H9 (cell line): ENCODE data around the gene ABCC11. TPM values are rescaled to one million over a fixed set of nuclear protein-coding genes. Genes with fewer than 3 reads are reported as not detected.

Experiments
- DNase-seq: peaks from one replicate; pipeline ENCODE4 v3.0.0-alpha.2; 2017
- H2AFZ ChIP-seq: one replicate; pipeline ENCODE4 v1.6.1; 2013; ENCODE audit warnings: mild to moderate bottlenecking, low read length, control low read depth, moderate library complexity
- H2AK5ac ChIP-seq: 2 replicates; pipeline ENCODE4 v1.6.1; 2013; ENCODE audit warnings: low read length, control low read depth, mixed read lengths; ENCODE audit not compliant: insufficient read length
- H2BK120ac ChIP-seq: one replicate; pipeline ENCODE4 v1.6.1; 2013; ENCODE audit warnings: low read depth, mild to moderate bottlenecking, low read length, control low read depth, inconsistent platforms; ENCODE audit not compliant: poor library complexity, severe bottlenecking
- H2BK12ac ChIP-seq: 2 replicates; pipeline ENCODE4 v1.6.1; 2013; ENCODE audit warnings: low read length, control low read depth, mixed read lengths, low read depth; ENCODE audit not compliant: insufficient read length
- H2BK15ac ChIP-seq: 2 replicates; pipeline ENCODE4 v1.6.1; 2013; ENCODE audit warnings: low read depth, low read length, control low read depth
- H2BK20ac ChIP-seq: one replicate; pipeline ENCODE4 v1.6.1; 2013; ENCODE audit warnings: low read depth, mild to moderate bottlenecking, low read length, control low read depth, inconsistent platforms; ENCODE audit not compliant: poor library complexity, severe bottlenecking
- H2BK5ac ChIP-seq: 2 replicates; pipeline ENCODE4 v1.6.1; 2013; ENCODE audit warnings: low read length, control low read depth, mixed read lengths; ENCODE audit not compliant: insufficient read length
- H3K14ac ChIP-seq: 2 replicates; pipeline ENCODE4 v1.6.1; 2013; ENCODE audit warnings: low read length, control low read depth; ENCODE audit not compliant: insufficient read depth
- H3K18ac ChIP-seq: 2 replicates; pipeline ENCODE4 v1.6.1; 2013; ENCODE audit warnings: low read depth, mild to moderate bottlenecking, mixed read lengths, low read length, control low read depth; ENCODE audit not compliant: insufficient read length
- H3K23ac ChIP-seq: 2 replicates; pipeline ENCODE4 v1.6.1; 2013; ENCODE audit warnings: low read length, control low read depth, mixed read lengths, low read depth; ENCODE audit not compliant: insufficient read length
- H3K23me2 ChIP-seq: 2 replicates; pipeline ENCODE4 v1.6.1; 2013; ENCODE audit warnings: low read depth, mild to moderate bottlenecking, mixed read lengths, low read length, control low read depth; ENCODE audit not compliant: insufficient read length, poor library complexity, severe bottlenecking
- H3K27ac ChIP-seq: 2 replicates; pipeline ENCODE4 v1.5.1; 2013; ENCODE audit warnings: low read length, control low read depth, mixed read lengths, low read depth; ENCODE audit not compliant: insufficient read length
- H3K27me3 ChIP-seq: 2 replicates; pipeline ENCODE4 v1.6.1; 2013; ENCODE audit warnings: low read length, control low read depth, inconsistent platforms; ENCODE audit not compliant: insufficient read depth
- H3K4ac ChIP-seq: 2 replicates; pipeline ENCODE4 v1.6.1; 2013; ENCODE audit warnings: low read depth, mild to moderate bottlenecking, control low read depth, inconsistent platforms, low read length, moderate library complexity
- H3K4me1 ChIP-seq: 2 replicates; pipeline ENCODE4 v1.6.1; 2013; ENCODE audit warnings: low read length, control low read depth, inconsistent platforms; ENCODE audit not compliant: insufficient read depth
- H3K4me2 ChIP-seq: 2 replicates; pipeline ENCODE4 v1.6.1; 2013; ENCODE audit warnings: low read length, control low read depth, mixed read lengths; ENCODE audit not compliant: insufficient read length, insufficient read depth
- H3K56ac ChIP-seq: 2 replicates; pipeline ENCODE4 v1.6.1; 2013; ENCODE audit warnings: low read depth, mild to moderate bottlenecking, mixed read lengths, low read length, control low read depth; ENCODE audit not compliant: insufficient read length
- H3K79me1 ChIP-seq: 2 replicates; pipeline ENCODE4 v1.6.1; 2013; ENCODE audit warnings: low read depth, mild to moderate bottlenecking, moderate library complexity, low read length, control low read depth, inconsistent platforms; ENCODE audit not compliant: insufficient read depth, poor library complexity, severe bottlenecking
- H3K79me2 ChIP-seq: 2 replicates; pipeline ENCODE4 v1.6.1; 2013; ENCODE audit warnings: low read length, control low read depth, inconsistent platforms; ENCODE audit not compliant: insufficient read depth
- H3K9ac ChIP-seq: 2 replicates; pipeline ENCODE4 v1.6.1; 2013; ENCODE audit warnings: low read length, control low read depth, mixed read lengths; ENCODE audit not compliant: insufficient read length; ENCODE audit errors: extremely low read depth
- H3K9me3 ChIP-seq: one replicate; pipeline ENCODE4 v1.6.1; 2013; ENCODE audit warnings: low read depth, low read length, inconsistent platforms; ENCODE audit not compliant: control insufficient read depth
- H3T11ph ChIP-seq: one replicate; pipeline ENCODE4 v1.6.1; 2013; ENCODE audit warnings: mild to moderate bottlenecking, low read length, control low read depth, inconsistent platforms
- H4K20me1 ChIP-seq: one replicate; pipeline ENCODE4 v1.6.1; 2013; ENCODE audit not compliant: control insufficient read depth, insufficient read length, insufficient read depth
- H4K5ac ChIP-seq: 2 replicates; pipeline ENCODE4 v1.6.1; 2013; ENCODE audit warnings: low read depth, mild to moderate bottlenecking, mixed read lengths, low read length, control low read depth; ENCODE audit not compliant: insufficient read length
- H4K8ac ChIP-seq: replicated peaks from 2 replicates; pipeline ENCODE4 v1.6.1; 2013; ENCODE audit warnings: low read length, control low read depth, mixed read lengths, low read depth; ENCODE audit not compliant: insufficient read length
- H4K91ac ChIP-seq: 2 replicates; pipeline ENCODE4 v1.6.1; 2013; ENCODE audit warnings: low read depth, mild to moderate bottlenecking, moderate library complexity, mixed read lengths, low read length, control low read depth; ENCODE audit not compliant: insufficient read length
- H3K27ac Mint-ChIP-seq, 3 experiments: 2 replicates in 2 of 3; 3 replicates in 1 of 3; pipeline ENCODE4 v1.8.0; 2020 to 2021; ENCODE audit warnings: mixed read lengths in 3 of 3, mild to moderate bottlenecking in 1 of 3, moderate library complexity in 1 of 3
- H3K27me3 Mint-ChIP-seq: 2 replicates; pipeline ENCODE4 v1.8.0; 2021; ENCODE audit warnings: low read depth, mild to moderate bottlenecking, moderate library complexity, mixed read lengths
- H3K36me3 Mint-ChIP-seq, 3 experiments: 2 replicates in 2 of 3; 3 replicates in 1 of 3; pipeline ENCODE4 v1.8.0; 2020 to 2021; ENCODE audit warnings: low read depth in 3 of 3, mixed read lengths in 3 of 3; ENCODE audit not compliant: insufficient read depth in 1 of 3
- H3K4me1 Mint-ChIP-seq, 2 experiments: 2 replicates each; pipeline ENCODE4 v1.8.0; 2020; ENCODE audit warnings: mixed read lengths in 2 of 2
- H3K4me3 Mint-ChIP-seq, 2 experiments: 2 replicates in 1 of 2; 3 replicates in 1 of 2; pipeline ENCODE4 v1.8.0; 2020 to 2021; ENCODE audit warnings: mild to moderate bottlenecking in 2 of 2, mixed read lengths in 2 of 2, moderate library complexity in 1 of 2
- H3K9me3 Mint-ChIP-seq, 2 experiments: 2 replicates in 1 of 2; 3 replicates in 1 of 2; pipeline ENCODE4 v1.8.0; 2020; ENCODE audit warnings: mild to moderate bottlenecking in 2 of 2, mixed read lengths in 2 of 2, moderate library complexity in 1 of 2
- WGBS: extraction: QIAGEN DNeasy Blood & Tissue Kit; methylation state at CpG from one replicate; pipeline ENCODE4 v1.1.7; 2013; ENCODE audit warnings: missing lambda C conversion rate, low lambda C conversion rate, mixed read lengths; ENCODE audit not compliant: insufficient read length; ENCODE audit errors: extremely low coverage; 5-methylcytosine and 5-hydroxymethylcytosine counted together
- total RNA-seq: library from RNA; stranded (reverse); gene quantifications from 2 replicates; pipeline ENCODE4 v1.2.1, GENCODE V29; 2021
- TF ChIP-seq, protein P1 (sequence below): fragments of 200-600 bp; sonication (generic); conservative IDR thresholded peaks from 3 replicates; pipeline ENCODE4 v1.8.0; 2021; ENCODE audit warnings: antibody characterized with exemption, mild to moderate bottlenecking

ABCC11 gene
- total RNA-seq, 1 experiment from 2014 or later = 0.33 TPM

DNA sequence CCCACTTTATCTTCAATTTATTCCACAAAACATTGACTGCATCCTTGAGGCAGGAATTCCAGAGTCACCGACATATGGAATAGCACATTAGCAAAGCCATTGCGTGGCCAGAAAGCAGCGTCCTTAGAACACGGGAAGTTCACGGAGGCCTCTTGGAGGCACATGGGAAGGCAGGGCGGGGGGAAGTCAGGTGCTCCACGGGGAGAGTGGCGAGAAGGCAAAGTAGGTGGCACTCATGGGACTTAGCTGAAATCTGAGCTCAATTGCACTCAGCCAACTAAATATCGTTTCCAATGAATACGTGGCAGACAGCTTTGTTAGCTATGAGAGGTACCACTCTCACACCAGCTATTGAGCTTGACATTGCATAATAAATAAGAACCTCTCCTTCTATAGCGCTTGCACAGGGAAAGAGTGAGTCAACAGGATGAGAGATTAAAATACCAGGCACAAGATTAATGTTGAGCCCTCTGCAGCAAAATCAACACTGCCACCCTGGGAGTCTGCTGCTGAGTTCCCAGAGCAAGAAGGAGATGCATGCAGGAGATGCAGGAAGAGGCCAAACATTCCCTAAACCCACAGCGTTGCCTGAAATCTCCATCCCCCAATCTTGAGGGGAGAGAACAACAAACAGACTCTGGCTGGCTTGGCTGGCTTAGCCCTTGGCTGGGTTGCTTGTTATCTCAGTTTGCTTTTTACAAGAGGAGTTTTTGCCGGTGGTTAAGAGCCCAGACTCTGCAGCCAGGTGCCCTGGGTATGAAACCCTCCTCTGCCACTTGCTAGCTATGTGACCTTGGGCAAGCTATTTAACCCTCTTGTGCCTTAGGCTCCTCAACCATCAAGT lies 120.3 kb downstream of the ABCC11 start:
- no CpG with 5 or more reads among the region's 13 CpGs for WGBS
- Histone ChIP-seq H3K23ac (no peak overlapping the region), H3T11ph (no peak overlapping the region), H3K4me2 (no peak overlapping the region), H3K56ac (no peak overlapping the region), H2BK5ac (no peak overlapping the region), H3K27me3 (no peaks in the 10 kb centered on the region), H2AFZ (no peak overlapping the region), H3K9ac (no peak overlapping the region), H3K79me2 (no peaks in the 10 kb centered on the region), H2BK15ac (no peak overlapping the region), H2BK120ac (no peak overlapping the region), H4K5ac (no peak overlapping the region), H3K79me1 (no peaks in the 10 kb centered on the region), H3K4me1 (peaks cover 2% of the 10 kb centered on the region; the same call in 1 of the 2 replicates), H4K20me1 (no peaks in the 10 kb centered on the region), H2BK20ac (no peak overlapping the region), H3K18ac (no peak overlapping the region), H3K9me3 (no peaks in the 10 kb centered on the region), H2BK12ac (no peak overlapping the region), H3K4ac (no peak overlapping the region), H4K91ac (no peak overlapping the region), H3K27ac (no peak overlapping the region), H3K14ac (no peak overlapping the region), H4K8ac (no peak overlapping the region), H3K23me2 (no peaks in the 10 kb centered on the region), H2AK5ac (no peak overlapping the region)
- H3K9me3 Mint-ChIP-seq = 0 out of 5 replicates have a peak, but pooled peaks cover 0 to 2% of the 10 kb centered on the region in 2 experiments
- no peak overlapping the region for H3K27ac Mint-ChIP-seq
- H3K27me3 Mint-ChIP-seq = peaks cover 2% of the 10 kb centered on the region
- peaks cover 0 to 1% (median 0%) of the 10 kb centered on the region in 3 experiments; a peak in 1 of 7 replicates for H3K36me3 Mint-ChIP-seq
- peaks cover 6 to 11% of the 10 kb centered on the region in 2 experiments for H3K4me1 Mint-ChIP-seq
- no peak for DNase-seq
- TF ChIP-seq, protein P1, sequence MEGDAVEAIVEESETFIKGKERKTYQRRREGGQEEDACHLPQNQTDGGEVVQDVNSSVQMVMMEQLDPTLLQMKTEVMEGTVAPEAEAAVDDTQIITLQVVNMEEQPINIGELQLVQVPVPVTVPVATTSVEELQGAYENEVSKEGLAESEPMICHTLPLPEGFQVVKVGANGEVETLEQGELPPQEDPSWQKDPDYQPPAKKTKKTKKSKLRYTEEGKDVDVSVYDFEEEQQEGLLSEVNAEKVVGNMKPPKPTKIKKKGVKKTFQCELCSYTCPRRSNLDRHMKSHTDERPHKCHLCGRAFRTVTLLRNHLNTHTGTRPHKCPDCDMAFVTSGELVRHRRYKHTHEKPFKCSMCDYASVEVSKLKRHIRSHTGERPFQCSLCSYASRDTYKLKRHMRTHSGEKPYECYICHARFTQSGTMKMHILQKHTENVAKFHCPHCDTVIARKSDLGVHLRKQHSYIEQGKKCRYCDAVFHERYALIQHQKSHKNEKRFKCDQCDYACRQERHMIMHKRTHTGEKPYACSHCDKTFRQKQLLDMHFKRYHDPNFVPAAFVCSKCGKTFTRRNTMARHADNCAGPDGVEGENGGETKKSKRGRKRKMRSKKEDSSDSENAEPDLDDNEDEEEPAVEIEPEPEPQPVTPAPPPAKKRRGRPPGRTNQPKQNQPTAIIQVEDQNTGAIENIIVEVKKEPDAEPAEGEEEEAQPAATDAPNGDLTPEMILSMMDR = no peak
- no peak overlapping the region for H3K4me3 Mint-ChIP-seq
